HG02642 (cell line): Measurements from ENCODE around the gene ESR1.

ENCODE experiments used
- ATAC-seq: cut with Tn5 transposase; IDR thresholded peaks from one replicate; pipeline ENCODE4 v1.9.1; 2021; ENCODE audit warnings: mild to moderate bottlenecking; ENCODE audit not compliant: unreplicated experiment, poor library complexity

The ESR1 gene

DNA sequence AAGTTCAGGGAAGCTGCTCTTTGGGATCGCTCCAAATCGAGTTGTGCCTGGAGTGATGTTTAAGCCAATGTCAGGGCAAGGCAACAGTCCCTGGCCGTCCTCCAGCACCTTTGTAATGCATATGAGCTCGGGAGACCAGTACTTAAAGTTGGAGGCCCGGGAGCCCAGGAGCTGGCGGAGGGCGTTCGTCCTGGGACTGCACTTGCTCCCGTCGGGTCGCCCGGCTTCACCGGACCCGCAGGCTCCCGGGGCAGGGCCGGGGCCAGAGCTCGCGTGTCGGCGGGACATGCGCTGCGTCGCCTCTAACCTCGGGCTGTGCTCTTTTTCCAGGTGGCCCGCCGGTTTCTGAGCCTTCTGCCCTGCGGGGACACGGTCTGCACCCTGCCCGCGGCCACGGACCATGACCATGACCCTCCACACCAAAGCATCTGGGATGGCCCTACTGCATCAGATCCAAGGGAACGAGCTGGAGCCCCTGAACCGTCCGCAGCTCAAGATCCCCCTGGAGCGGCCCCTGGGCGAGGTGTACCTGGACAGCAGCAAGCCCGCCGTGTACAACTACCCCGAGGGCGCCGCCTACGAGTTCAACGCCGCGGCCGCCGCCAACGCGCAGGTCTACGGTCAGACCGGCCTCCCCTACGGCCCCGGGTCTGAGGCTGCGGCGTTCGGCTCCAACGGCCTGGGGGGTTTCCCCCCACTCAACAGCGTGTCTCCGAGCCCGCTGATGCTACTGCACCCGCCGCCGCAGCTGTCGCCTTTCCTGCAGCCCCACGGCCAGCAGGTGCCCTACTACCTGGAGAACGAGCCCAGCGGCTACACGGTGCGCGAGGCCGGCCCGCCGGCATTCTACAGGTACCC is at the start of gene ESR1:
TSS of gene ESR1 (plus strand) at position 170 of the 858 bp plus-strand sequence. CDS start at position 401, 231 bp downstream.
- ATAC-seq = no peak

DNA sequence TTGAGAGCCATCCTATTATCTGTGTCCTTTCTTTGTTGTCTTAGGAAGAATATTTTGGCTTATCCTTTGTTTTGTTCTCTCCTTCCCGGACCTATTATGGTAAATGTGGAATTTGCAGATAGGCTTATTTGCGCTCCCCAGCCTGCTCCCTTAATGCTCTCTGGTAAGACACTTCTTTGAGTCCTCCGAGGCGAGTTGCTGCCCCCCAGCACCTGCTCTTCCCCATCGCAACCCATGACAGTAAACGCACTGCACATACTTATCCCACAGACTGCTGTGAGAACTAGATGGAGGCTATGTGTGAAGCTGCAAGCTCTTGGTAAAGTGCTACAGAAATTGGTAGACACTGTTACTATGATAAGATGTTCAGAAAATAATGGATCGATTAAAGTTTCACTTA is 47.0 kb upstream of the ESR1 start:
- no peak for ATAC-seq

DNA sequence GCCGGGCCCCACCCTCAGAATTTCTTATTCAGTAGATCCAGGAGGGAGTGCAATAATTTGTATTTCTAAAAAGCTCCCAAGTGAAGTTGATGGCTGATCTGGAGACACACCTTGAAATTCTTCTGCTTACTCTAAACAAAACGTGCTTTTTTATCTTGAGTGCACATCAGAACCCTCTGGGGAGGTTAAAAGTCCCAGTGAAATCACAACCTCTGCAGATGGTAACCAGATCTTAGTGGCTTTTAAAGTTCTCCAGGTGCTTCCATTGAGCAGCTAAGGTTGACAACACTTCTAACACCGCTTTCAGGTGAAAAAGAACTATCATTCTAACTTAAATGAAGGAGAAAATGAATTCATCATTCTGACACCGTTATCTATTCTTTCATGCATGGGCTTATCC is 45.6 kb upstream of the ESR1 start:
- no peak for ATAC-seq

DNA sequence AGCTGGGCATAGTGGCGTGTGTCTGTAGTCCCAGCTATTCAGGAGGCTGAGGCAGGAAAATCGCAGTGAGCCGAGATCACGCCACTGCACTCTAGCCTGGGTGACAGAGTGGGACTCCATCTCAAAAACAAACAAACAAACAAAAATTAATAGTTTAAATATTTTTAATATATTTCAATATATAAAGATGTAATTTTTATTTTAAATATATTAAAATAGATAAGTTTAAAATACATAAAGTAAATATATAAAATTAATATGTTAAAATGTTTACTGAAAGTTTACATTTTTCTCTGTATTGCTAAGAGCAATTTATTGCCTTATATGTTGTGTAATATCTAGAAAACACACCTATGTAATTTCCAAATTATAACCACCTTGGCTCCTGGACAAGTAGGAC is 44.7 kb upstream of the ESR1 start:
- ATAC-seq = no peak

DNA sequence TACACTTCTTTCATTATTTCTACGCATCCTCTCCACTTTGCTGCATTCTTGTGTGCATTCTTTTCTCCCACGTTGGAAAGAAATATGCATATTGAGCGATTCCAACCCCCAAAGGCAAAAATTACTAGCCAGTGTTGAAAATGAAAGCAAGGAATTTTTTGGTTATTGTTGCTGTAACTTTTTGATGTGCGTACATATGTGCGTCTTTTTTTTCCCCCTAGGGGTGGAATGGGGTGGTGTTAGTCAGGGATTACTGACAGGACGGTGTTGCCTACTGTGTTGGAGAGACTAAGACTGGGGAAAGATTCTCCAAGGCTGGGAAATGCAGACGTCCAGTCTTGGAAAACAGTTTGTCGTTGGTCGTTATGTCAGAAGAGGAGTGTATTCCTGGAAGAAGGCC is 44.2 kb upstream of the ESR1 start:
- ATAC-seq = no peak

DNA sequence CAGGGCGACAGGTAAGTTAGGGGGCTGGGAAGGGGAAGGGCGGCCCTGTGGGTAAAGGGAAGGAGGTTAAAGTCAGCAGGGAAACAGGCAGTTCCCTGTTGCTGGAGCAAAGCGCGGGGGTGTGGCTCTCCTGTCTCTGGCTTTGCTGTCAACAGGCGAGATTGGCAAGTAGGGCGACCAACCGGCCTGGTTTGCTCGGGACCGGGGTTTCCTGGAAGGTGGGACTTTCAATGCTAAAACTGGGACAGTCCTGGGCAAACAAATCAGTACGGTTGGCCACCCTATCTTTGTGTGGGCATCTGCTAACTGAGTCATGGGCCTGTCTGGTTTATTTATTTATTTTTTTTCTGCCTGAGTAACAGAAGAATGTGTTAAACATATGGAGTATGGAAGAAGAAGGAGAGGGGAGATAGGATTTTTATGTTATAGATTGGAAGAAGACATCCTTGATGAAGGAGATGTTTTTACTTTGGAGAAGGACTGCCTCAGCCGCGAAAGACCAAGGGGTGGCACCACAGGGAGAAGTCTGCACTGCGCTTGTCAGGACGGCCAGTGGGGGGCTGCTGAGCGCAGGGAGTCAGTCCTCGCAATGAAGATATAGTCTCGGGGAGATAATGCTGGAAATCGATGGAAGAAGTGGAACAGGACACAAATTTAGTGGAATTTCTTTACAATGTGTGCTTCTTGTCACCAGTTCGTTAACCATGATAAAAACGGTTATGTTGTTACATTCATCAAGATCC is 43.4 kb upstream of the ESR1 start:
- peak; percentile 87 for ATAC-seq

DNA sequence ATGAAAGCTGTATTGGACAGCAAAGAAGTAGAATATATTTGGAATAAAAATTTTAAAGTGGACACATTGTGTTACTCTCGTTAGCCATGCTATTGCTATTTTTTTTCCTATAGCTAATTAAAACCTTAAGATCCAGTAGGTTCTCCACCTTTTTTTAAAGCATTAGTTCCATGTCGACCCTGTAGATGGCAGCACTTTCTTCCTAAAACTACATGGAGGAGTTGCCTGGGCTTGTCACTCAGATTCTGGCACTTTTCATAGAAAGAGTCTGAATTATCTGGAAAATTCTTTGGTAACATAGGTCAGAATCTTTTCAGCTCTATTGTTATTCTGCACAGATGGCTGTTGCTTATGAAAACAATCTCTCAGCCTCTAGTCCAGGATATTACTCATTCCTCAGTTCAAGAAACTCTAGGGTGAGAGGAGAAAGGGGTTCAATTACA is 42.0 kb upstream of the ESR1 start:
- ATAC-seq = peak; percentile 73

DNA sequence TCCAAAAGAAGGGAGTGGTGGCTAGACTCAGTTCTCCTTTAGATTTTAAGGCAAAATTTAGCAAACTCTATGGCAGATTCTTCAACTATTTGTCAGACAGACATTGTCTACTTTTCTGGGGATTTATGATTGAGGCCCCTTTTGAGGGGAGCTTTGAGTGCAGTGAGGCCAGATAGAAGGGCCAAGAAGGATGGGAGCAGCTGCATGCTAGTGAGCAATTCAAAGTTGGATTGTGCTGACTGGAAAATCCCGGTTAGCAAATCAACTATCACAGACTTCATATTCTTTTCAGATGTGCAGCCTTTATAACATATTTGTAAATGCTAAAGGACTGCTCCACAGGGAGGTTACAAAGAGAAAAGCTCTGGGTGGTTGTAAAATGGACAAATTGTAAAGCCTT is 35.0 kb upstream of the ESR1 start:
- ATAC-seq = no peak

DNA sequence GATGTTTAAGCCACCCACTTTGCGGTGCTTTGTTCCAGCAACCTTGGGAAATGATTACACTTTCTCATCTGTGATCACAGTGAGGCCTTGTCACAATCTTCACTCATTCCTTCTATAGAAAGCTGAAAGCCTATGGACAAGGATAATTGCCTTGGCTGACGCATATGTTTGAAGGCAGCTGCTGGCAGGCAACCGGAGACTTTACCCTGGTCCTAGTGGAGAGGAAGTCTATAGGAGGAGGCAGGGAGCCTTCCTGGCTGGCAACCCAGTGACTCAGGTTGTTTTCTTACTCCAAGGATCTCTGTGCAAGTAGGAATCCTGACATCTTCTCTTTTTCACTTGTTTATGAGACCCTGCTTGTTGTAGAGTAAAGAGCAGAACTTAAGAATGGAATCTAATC is 34.1 kb upstream of the ESR1 start:
- ATAC-seq = no peak

DNA sequence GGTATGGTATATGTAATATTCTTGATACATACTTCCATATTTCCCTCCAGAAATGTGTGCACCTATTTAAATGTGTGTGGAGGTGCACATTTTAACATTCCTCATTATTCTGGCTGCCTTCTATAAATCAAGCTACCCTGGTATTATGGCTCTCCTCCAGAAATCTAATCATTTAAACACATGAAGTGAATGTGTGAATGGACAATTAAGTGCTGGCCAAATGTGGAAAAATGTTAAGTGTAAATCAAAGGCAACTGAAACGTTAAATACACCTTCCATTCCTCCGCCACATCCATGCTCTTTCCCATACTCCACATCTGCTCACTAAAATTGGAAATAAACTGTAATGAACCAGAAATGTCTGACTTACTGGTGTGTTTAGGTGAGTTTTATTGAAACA is 24.9 kb upstream of the ESR1 start:
- ATAC-seq = no peak

DNA sequence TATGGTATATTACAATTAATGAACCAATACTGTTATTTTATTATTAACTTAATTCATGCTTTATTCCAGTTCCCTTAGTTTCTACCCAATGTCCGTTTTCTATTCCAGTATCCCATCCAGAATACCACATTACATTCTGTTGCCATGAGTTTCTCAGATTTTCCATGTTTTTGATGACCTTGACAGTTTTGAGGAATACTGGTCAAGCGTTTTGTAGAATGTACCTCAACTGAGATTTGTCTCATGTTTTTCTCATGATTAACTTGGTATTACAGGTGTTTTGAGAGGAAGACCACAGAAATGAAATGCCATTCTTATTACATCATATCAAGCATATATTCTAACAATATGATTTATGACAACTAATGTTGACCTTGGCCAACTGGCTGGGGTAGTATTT is 23.8 kb upstream of the ESR1 start:
- ATAC-seq = no peak

DNA sequence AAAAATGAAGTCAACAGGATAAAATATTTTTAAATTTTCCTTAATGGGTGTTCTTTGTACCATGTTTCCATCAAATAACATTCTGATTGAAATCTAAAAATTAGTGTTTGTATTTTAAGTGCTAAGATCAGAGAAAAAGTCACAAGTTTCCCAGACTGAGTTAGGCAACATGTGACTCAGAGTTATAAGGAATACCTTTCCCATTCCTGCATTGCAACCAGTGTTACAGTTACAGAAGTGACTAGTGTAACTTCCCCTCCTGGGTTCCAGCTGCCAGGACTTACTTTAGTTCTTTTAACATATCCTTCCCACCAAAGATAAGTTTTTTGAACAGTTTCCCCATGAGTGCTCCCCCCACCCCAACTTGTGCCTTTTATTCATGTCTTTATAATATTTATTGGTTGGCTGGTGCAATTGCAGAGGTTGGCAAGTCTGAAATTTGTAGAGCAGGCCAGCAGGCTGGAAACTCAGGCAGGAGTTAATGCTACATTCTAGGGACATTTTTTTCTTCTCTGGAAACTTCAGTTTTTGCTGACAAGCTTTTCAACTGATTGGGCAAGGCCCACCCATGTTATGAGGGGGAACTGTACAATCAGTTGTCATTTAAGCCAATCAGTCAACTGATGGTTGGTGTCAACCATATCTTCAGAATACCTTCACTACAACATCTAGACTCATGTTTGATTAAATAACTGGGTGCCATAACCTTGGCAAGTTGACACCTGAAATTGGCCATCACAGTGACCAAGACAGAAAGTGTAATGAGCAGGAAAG is 22.9 kb upstream of the ESR1 start:
- ATAC-seq = no peak

DNA sequence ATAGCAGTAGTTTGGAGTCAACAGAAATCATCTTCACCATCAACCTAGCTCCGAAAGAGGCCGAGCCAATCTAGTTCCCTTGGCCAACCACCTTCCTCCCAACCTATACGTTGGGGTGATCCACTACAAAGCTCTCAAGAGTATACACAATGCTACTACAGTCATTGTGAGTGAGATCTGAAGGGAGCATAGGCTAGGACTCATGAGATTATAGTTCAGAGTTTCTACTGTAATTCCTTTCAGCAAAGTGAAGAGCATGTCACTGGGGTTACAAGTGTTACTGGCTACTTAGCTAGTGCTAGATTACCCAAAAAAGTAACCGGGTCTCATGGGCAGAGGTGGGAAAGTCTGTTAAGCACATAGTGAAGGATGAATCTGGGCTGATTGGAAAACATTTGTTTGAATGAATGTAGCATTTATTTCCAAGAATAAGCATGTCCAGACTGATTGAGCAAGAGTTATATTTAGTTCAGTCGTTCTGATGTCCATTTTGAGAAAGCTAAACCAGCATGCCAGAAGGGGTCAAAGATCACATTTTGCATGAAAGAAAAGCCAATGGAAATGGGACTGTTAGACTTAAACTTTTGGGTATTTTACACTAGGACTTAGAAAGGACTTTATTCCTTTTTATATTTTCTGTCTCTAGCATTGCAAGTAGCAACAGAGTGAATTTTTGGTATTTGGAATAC is 10.5 kb upstream of the ESR1 start:
- no peak for ATAC-seq

DNA sequence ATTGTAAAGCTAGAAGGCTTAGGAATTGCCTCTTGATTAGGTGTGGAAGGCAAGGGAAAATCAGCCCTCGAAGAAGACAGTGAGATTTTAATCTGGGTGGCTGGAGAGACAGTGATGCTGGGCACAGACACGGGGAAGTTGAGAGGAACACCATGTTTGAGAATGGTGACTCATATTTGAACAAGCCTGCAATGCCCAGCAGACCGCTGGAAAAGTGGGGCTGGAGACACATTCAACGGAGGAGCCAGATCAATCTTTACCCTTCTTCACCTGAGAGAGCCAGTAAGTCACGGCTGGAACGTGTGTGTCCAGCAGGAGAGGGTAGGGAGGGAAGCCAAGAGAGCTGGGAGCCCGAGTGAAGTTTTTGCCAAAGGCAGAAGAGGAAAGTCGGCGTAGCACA is 3.7 kb upstream of the ESR1 start:
- no peak for ATAC-seq

DNA sequence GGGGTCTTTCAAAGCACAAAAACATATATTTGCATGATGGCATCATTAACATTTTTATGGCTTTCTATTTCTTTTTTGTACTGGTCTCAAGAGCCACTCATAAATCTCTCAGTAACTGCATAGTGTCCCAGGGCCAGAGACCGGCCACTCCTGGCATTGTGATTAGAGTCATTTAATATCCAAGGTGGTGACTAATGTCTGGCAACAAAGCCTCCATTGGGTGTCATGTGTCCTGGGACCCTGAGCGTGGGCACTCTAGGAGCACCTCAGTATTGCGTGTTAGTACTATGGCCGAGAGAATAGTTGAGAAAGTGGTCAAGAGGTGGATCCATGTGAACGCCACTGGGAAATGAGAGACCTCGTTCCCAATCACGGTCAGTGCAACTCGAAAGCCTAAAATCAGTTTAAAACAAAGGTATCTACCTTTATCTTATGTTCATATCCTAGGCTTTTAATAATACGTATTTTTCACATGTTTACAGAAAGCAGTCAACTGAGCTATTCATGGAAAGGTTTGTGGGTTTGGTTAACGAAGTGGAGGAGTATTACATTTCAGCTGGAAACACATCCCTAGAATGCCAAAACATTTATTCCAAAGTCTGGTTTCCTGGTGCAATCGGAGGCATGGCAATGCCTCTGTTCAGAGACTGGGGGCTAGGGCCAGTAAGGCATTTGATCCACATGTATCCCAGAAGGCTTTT is 2.7 kb upstream of the ESR1 start:
- no peak for ATAC-seq

DNA sequence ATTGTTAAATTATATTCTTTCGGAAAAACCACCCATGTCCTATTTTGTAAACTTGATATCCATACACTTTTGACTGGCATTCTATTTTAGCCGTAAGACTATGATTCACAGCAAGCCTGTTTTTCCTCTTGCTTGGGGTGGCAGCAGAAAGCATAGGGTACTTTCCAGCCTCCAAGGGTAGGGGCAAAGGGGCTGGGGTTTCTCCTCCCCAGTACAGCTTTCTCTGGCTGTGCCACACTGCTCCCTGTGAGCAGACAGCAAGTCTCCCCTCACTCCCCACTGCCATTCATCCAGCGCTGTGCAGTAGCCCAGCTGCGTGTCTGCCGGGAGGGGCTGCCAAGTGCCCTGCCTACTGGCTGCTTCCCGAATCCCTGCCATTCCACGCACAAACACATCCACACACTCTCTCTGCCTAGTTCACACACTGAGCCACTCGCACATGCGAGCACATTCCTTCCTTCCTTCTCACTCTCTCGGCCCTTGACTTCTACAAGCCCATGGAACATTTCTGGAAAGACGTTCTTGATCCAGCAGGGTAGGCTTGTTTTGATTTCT is 2.1 kb upstream of the ESR1 start:
- no peak for ATAC-seq

DNA sequence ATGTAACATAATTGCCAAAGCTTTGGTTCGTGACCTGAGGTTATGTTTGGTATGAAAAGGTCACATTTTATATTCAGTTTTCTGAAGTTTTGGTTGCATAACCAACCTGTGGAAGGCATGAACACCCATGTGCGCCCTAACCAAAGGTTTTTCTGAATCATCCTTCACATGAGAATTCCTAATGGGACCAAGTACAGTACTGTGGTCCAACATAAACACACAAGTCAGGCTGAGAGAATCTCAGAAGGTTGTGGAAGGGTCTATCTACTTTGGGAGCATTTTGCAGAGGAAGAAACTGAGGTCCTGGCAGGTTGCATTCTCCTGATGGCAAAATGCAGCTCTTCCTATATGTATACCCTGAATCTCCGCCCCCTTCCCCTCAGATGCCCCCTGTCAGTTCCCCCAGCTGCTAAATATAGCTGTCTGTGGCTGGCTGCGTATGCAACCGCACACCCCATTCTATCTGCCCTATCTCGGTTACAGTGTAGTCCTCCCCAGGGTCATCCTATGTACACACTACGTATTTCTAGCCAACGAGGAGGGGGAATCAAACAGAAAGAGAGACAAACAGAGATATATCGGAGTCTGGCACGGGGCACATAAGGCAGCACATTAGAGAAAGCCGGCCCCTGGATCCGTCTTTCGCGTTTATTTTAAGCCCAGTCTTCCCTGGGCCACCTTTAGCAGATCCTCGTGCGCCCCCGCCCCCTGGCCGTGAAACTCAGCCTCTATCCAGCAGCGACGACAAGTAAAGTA is 547 bp upstream of the ESR1 start:
- no peak for ATAC-seq

DNA sequence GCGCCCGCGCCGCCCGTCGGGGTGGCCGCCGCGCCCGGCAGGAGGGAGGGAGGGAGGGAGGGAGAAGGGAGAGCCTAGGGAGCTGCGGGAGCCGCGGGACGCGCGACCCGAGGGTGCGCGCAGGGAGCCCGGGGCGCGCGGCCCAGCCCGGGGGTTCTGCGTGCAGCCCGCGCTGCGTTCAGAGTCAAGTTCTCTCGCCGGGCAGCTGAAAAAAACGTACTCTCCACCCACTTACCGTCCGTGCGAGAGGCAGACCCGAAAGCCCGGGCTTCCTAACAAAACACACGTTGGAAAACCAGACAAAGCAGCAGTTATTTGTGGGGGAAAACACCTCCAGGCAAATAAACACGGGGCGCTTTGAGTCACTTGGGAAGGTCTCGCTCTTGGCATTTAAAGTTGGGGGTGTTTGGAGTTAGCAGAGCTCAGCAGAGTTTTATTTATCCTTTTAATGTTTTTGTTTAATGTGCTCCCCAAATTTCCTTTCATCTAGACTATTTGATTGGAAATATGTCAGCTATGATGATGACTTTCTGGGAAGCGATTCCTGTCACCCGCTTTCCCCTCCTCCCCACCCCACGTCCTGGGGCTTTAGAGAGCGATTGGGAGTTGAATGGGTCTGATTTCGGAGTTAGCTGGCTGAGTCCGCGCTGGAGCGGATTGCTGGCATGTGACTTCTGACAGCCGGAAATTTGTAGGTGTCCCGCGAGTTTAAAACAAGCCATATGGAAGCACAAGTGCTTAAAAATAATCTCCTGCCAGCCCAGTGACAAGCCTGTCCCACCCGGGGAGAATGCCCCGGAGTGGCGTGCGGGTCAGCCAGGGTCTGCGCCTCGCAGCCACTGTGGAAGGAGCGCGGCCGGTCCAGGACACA is 1.1 kb downstream of the ESR1 start:
- no peak for ATAC-seq
